GM12878 (cell line): Measurements from ENCODE around the gene LIMS1. TPM values are rescaled to one million over a fixed set of nuclear protein-coding genes. Genes with fewer than 3 reads are reported as not detected.

Source experiments
- ATAC-seq: fragments of 200-7000 bp; cut with Tn5 transposase; 3 replicates; pipeline ENCODE4 v1.9.1; 2020; ENCODE audit warnings: mild to moderate bottlenecking, moderate library complexity
- BruUV-seq: library from RNA; stranded (reverse); fragments of 400-500 nt; replicated peaks from 2 replicates; lab custom pipeline; 2021; lab: Mats Ljungman, UMichigan
- CTCF ChIA-PET: fragments of 300-600 bp; sonication (Branson Sonifier 250); formaldehyde crosslinking; extraction: SDS; loops from one replicate; lab custom pipeline; 2021; ENCODE audit warnings: inconsistent platforms; lab: Yijun Ruan, JAX
- POLR2A ChIA-PET: fragments of 350-600 bp; formaldehyde crosslinking; extraction: SDS; loops from one replicate; lab custom pipeline; 2021; ENCODE audit warnings: inconsistent platforms; lab: Charles Lee
- RAD21 ChIA-PET: fragments of 300-600 bp; sonication (Branson Sonifier 250); formaldehyde crosslinking; loops from one replicate; lab custom pipeline; 2023; ENCODE audit warnings: antibody characterized with exemption; ENCODE audit not compliant: unreplicated experiment; lab: Charles Lee
- SMC1A ChIA-PET: fragments of 300-600 bp; sonication (Branson Sonifier 250); formaldehyde crosslinking; loops from one replicate; lab custom pipeline; 2023; ENCODE audit not compliant: unreplicated experiment, uncharacterized antibody; lab: Charles Lee
- DNase-seq: peaks from one replicate; pipeline ENCODE4 v3.0.0-alpha.2; 2011; ENCODE audit warnings: low read depth, low spot score
- FAIRE-seq: peaks from 3 replicates; lab custom pipeline; 2011; peaks lifted over from hg19 to GRCh38; lab: Jason Lieb, UNC
- H2AFZ ChIP-seq: 2 replicates; pipeline ENCODE4 v1.6.0; 2011; ENCODE audit warnings: low read depth, low read length, control low read depth; ENCODE audit not compliant: control insufficient read depth
- H3K27ac ChIP-seq: 2 replicates; pipeline ENCODE4 v1.5.1; 2011; ENCODE audit warnings: control low read depth; ENCODE audit not compliant: control insufficient read depth, insufficient read depth
- H3K27me3 ChIP-seq, 2 experiments: replicated peaks in 1 of 2; 2 replicates each; pipeline versions ENCODE4 v1.6.0 to v1.6.1; 2011; ENCODE audit warnings: low read length in 1 of 2; ENCODE audit not compliant: control insufficient read depth in 2 of 2, insufficient read depth in 2 of 2
- H3K36me3 ChIP-seq, 2 experiments: 2 replicates each; pipeline ENCODE4 v1.5.1; 2011; ENCODE audit warnings: low read length in 1 of 2; ENCODE audit not compliant: control insufficient read depth in 2 of 2, insufficient read depth in 2 of 2
- H3K4me1 ChIP-seq: 2 replicates; pipeline ENCODE4 v1.6.1; 2011; ENCODE audit warnings: mild to moderate bottlenecking, low read length, moderate library complexity, mixed read lengths; ENCODE audit not compliant: control insufficient read depth, insufficient read depth
- H3K4me2 ChIP-seq: 2 replicates; pipeline ENCODE4 v1.6.0; 2011; ENCODE audit warnings: control low read depth; ENCODE audit not compliant: control insufficient read depth, insufficient read depth
- H3K4me3 ChIP-seq: fragments of 200-600 bp; sonication (generic); 2 replicates; pipeline ENCODE4 v1.5.1; 2016
- H3K79me2 ChIP-seq: 2 replicates; pipeline ENCODE4 v1.6.0; 2011; ENCODE audit warnings: low read length; ENCODE audit not compliant: control insufficient read depth, insufficient read depth
- H3K9ac ChIP-seq: 2 replicates; pipeline ENCODE4 v1.8.0; 2011; ENCODE audit warnings: low read length, control low read depth, mixed read lengths; ENCODE audit not compliant: control insufficient read depth, insufficient read depth
- H3K9me3 ChIP-seq: replicated peaks from 3 replicates; pipeline ENCODE4 v1.5.1; 2011; ENCODE audit warnings: mild to moderate bottlenecking, low read length; ENCODE audit not compliant: control insufficient read depth, insufficient read depth
- H4K20me1 ChIP-seq: 2 replicates; pipeline ENCODE4 v1.6.0; 2011; ENCODE audit not compliant: control insufficient read depth, insufficient read depth
- BACH1 ChIP-seq: fragments of 450-650 bp; IDR thresholded peaks from 2 replicates; pipeline ENCODE4 v1.6.1; 2017; ENCODE audit warnings: mild to moderate bottlenecking, borderline replicate concordance
- EGR1 ChIP-seq, 2 experiments: IDR thresholded peaks; 1 replicate in 1 of 2; 2 replicates in 1 of 2; pipeline ENCODE4 v1.6.1; 2011 to 2012; ENCODE audit warnings: low read depth in 2 of 2, low read length in 2 of 2, borderline replicate concordance in 1 of 2, mild to moderate bottlenecking in 1 of 2, moderate library complexity in 1 of 2
- IKZF1 ChIP-seq: fragments of 450-650 bp; conservative IDR thresholded peaks from 2 replicates; pipeline ENCODE4 v1.6.1; 2017; ENCODE audit warnings: antibody characterized with exemption, mild to moderate bottlenecking
- KLF5 ChIP-seq: fragments of 450-650 bp; IDR thresholded peaks from 2 replicates; pipeline ENCODE4 v1.6.1; 2014; ENCODE audit warnings: mild to moderate bottlenecking; ENCODE audit not compliant: partially characterized antibody
- NFXL1 ChIP-seq: fragments of 450-650 bp; IDR thresholded peaks from 2 replicates; pipeline ENCODE4 v1.6.1; 2017; ENCODE audit warnings: antibody characterized with exemption, mild to moderate bottlenecking, borderline replicate concordance
- NFYA ChIP-seq: IDR thresholded peaks from 2 replicates; pipeline ENCODE4 v1.6.1; 2011; ENCODE audit warnings: low read depth, mild to moderate bottlenecking, low read length, improper control_type of control experiment, borderline replicate concordance
- PAX8 ChIP-seq: fragments of 450-650 bp; IDR thresholded peaks from 2 replicates; pipeline ENCODE4 v1.6.1; 2017; ENCODE audit warnings: mild to moderate bottlenecking, moderate library complexity
- SPI1 ChIP-seq: IDR thresholded peaks from 2 replicates; pipeline ENCODE4 v1.6.1; 2011; ENCODE audit warnings: low read depth, mild to moderate bottlenecking, low read length, moderate library complexity, borderline replicate concordance; ENCODE audit not compliant: insufficient read depth
- STAT1 ChIP-seq: fragments of 450-650 bp; conservative IDR thresholded peaks from 2 replicates; pipeline ENCODE4 v1.6.1; 2014; ENCODE audit warnings: antibody characterized with exemption, mild to moderate bottlenecking
- STAT3 ChIP-seq: IDR thresholded peaks from 2 replicates; pipeline ENCODE4 v1.6.1; 2011; ENCODE audit warnings: low read depth, low read length, improper control_type of control experiment
- WGBS: methylation state at CpG from one replicate; pipeline ENCODE4 v1.1.6; 2016; ENCODE audit warnings: low lambda C conversion rate; ENCODE audit not compliant: insufficient replicate concordance, insufficient coverage; ENCODE audit errors: missing lambda C conversion rate; 5-methylcytosine and 5-hydroxymethylcytosine counted together
- in situ Hi-C: fragments of 300-500 bp; cut with MboI; formaldehyde crosslinking; loops from 9 replicates; pipeline ENCODE4 v1.14.3; 2018; ENCODE audit warnings: mixed read lengths
- intact Hi-C: fragments of 100-400 bp; cut with micrococcal nuclease; formaldehyde crosslinking; loops from one replicate; pipeline ENCODE4 v1.14.2; 2022; ENCODE audit not compliant: unreplicated experiment
- polyA plus RNA-seq, 11 experiments: library from polyadenylated mRNA; depleted of rRNA in 4 of 11; unstranded in 6 of 11; stranded (reverse) in 5 of 11; fragments of >200 nt; fragmentation: Nextera tagmentation in 4 of 11; fragmentation: Illumina TruSeq in 1 of 11; extraction: Ambion mirVana in 4 of 11; extraction: Trizol in 1 of 11; gene quantifications; 1 replicate in 1 of 11; 2 replicates in 10 of 11; pipeline versions ENCODE4 v1.2.1 to v1.2.3, GENCODE V29; 2011 to 2016; ENCODE audit warnings: inconsistent platforms in 2 of 11, missing spikeins in 2 of 11, low read depth in 1 of 11
- total RNA-seq, 4 experiments: library from RNA; depleted of rRNA in 3 of 4; stranded (reverse); fragments of >200 nt in 3 of 4; fragmentation: Illumina TruSeq in 1 of 4; extraction: Trizol in 1 of 4; gene quantifications; 2 replicates each; pipeline versions ENCODE4 v1.2.1 to v1.2.3, GENCODE V29; 2013 to 2021
- TF ChIP-seq, protein P1 (sequence below): fragments of 450-650 bp; conservative IDR thresholded peaks from 2 replicates; pipeline ENCODE4 v1.6.1; 2017; ENCODE audit warnings: mild to moderate bottlenecking, moderate library complexity
- TF ChIP-seq, protein P2 (sequence below): fragments of 450-650 bp; IDR thresholded peaks from 2 replicates; pipeline ENCODE4 v1.6.1; 2017; ENCODE audit warnings: mild to moderate bottlenecking
- TF ChIP-seq, protein P3 (sequence below): fragments of 450-650 bp; IDR thresholded peaks from 2 replicates; pipeline ENCODE4 v1.6.1; 2018; ENCODE audit warnings: borderline replicate concordance, mild to moderate bottlenecking; ENCODE audit not compliant: partially characterized antibody

The LIMS1 gene
- total and polyA plus RNA-seq, 10 of the 15 experiments (the other 5 are each of a cell fraction or from before 2014, with no cell fraction given): 15.7 to 98.1 (median 43.9) TPM

DNA sequence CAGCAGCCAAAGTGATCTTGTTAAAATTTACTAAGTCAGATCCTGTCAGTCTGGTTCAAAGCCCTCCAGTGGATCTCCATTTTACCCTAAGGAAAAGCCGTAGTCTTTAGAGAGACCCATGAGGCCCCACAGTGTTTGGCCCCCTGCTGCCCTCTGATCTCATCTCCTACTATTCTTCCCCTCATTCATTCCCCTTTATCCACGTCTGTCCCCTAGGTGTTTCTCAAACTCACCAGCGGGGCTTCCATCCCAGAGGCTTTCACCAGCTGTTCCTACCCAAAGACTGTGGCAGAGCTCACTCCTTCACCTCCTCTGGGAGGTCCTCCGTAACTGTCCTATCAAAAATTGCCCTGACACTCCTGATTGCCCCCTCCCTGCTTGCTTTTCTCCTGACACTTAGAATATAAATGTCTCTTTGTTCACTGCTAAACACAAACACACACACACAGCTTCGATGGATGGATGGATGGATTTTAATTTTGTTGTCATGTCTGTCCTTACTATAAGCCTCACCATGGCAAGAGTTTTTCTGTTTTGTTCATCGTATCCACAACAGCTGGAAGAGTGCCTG, 26.1 kb downstream of the LIMS1 start:
- intact Hi-C loops (no loop called here), in situ Hi-C loops (no loop called here)
- RAD21 ChIA-PET: interaction anchor here (1.1 to 1.9 kb wide), 3 partner anchors 10 to 15 kb away, joined by 3 to 7 read pairs (median 4); no protein-coding TSS in a partner anchor
- no peaks in the 10 kb centered on the region for H3K36me3 ChIP-seq
- SMC1A ChIA-PET: interaction anchor here (0.5 to 2.0 kb wide), 12 partner anchors 8 to 58 kb away, joined by 3 to 16 read pairs (median 4); no protein-coding TSS in a partner anchor
- FAIRE-seq (no peak), ATAC-seq (no peak), DNase-seq (no peak)
- no peaks in the 10 kb centered on the region for H4K20me1 ChIP-seq
- POLR2A ChIA-PET: interaction anchor here (0.5 to 1.4 kb wide), 5 partner anchors 11 to 101 kb away, joined by 3 to 8 read pairs (median 3); no protein-coding TSS in a partner anchor
- BruUV-seq: no TSS peak
- peaks cover 16% of the 10 kb centered on the region for H3K79me2 ChIP-seq
- H3K27ac ChIP-seq: no peak overlapping the region
- H3K4me2 ChIP-seq: no peak overlapping the region
- H3K4me3 ChIP-seq: no peak overlapping the region
- CTCF ChIA-PET: interaction anchor here (1.2 to 1.5 kb wide), 2 partner anchors 10 to 18 kb away, joined by 3 to 5 read pairs; no protein-coding TSS in a partner anchor
- H2AFZ ChIP-seq: no peak overlapping the region
- peaks cover under 1% of the 10 kb centered on the region for H3K4me1 ChIP-seq
- no peak overlapping the region for H3K9ac ChIP-seq
- no peaks in the 10 kb centered on the region for H3K27me3 ChIP-seq
- no peaks in the 10 kb centered on the region; the same call in 2 of the 3 replicates for H3K9me3 ChIP-seq
- WGBS: 95% methylated on average over 6 of the region's 6 CpGs
- TF ChIP-seq SPI1: no peak
- no peak for TF ChIP-seq IKZF1
- TF ChIP-seq, protein P1, sequence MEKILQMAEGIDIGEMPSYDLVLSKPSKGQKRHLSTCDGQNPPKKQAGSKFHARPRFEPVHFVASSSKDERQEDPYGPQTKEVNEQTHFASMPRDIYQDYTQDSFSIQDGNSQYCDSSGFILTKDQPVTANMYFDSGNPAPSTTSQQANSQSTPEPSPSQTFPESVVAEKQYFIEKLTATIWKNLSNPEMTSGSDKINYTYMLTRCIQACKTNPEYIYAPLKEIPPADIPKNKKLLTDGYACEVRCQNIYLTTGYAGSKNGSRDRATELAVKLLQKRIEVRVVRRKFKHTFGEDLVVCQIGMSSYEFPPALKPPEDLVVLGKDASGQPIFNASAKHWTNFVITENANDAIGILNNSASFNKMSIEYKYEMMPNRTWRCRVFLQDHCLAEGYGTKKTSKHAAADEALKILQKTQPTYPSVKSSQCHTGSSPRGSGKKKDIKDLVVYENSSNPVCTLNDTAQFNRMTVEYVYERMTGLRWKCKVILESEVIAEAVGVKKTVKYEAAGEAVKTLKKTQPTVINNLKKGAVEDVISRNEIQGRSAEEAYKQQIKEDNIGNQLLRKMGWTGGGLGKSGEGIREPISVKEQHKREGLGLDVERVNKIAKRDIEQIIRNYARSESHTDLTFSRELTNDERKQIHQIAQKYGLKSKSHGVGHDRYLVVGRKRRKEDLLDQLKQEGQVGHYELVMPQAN: no peak
- TF ChIP-seq, protein P2, sequence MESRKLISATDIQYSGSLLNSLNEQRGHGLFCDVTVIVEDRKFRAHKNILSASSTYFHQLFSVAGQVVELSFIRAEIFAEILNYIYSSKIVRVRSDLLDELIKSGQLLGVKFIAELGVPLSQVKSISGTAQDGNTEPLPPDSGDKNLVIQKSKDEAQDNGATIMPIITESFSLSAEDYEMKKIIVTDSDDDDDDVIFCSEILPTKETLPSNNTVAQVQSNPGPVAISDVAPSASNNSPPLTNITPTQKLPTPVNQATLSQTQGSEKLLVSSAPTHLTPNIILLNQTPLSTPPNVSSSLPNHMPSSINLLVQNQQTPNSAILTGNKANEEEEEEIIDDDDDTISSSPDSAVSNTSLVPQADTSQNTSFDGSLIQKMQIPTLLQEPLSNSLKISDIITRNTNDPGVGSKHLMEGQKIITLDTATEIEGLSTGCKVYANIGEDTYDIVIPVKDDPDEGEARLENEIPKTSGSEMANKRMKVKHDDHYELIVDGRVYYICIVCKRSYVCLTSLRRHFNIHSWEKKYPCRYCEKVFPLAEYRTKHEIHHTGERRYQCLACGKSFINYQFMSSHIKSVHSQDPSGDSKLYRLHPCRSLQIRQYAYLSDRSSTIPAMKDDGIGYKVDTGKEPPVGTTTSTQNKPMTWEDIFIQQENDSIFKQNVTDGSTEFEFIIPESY: no peak
- TF ChIP-seq BACH1: no peak
- no peak for TF ChIP-seq EGR1 (IDR thresholded peaks at IDR 0.05; ENCODE audit: borderline replicate concordance in 1 of 2, low read depth in 2 of 2, low read length in 2 of 2)
- no peak for TF ChIP-seq STAT1
- TF ChIP-seq KLF5: no peak
- TF ChIP-seq PAX8: no peak
- TF ChIP-seq, protein P3, sequence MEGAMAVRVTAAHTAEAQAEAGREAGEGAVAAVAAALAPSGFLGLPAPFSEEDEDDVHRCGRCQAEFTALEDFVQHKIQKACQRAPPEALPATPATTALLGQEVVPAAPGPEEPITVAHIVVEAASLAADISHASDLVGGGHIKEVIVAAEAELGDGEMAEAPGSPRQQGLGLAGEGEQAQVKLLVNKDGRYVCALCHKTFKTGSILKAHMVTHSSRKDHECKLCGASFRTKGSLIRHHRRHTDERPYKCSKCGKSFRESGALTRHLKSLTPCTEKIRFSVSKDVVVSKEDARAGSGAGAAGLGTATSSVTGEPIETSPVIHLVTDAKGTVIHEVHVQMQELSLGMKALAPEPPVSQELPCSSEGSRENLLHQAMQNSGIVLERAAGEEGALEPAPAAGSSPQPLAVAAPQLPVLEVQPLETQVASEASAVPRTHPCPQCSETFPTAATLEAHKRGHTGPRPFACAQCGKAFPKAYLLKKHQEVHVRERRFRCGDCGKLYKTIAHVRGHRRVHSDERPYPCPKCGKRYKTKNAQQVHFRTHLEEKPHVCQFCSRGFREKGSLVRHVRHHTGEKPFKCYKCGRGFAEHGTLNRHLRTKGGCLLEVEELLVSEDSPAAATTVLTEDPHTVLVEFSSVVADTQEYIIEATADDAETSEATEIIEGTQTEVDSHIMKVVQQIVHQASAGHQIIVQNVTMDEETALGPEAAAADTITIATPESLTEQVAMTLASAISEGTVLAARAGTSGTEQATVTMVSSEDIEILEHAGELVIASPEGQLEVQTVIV: no peak
- no peak for TF ChIP-seq STAT3
- no peak for TF ChIP-seq NFXL1
- no peak for TF ChIP-seq NFYA
